22Rv1 (cell line): ENCODE results near the gene FBXO4.

ENCODE experiments used
- CTCF ChIP-seq: fragments of 450-650 bp; IDR thresholded peaks from 2 replicates; pipeline ENCODE4 v1.5.1; 2017; ENCODE audit warnings: mild to moderate bottlenecking
- ZFX ChIP-seq: fragments of 450-650 bp; IDR thresholded peaks from 2 replicates; pipeline ENCODE4 v1.6.1; 2017; ENCODE audit warnings: antibody characterized with exemption, borderline replicate concordance

GRCh38 chr5:41961736-41962135, 36.7 kb downstream of the FBXO4 start:
- TF ChIP-seq CTCF (no peak), ZFX (no peak)
